ENCODE results near the gene PHF2. TPM values are rescaled to one million over a fixed set of nuclear protein-coding genes. Genes with fewer than 3 reads are reported as not detected.

PHF2 gene
- polyA plus RNA-seq, 3 donors: 0.40 to 16.0 (median 0.97) TPM

GRCh38 chr9:93699650-93700049 is 123.3 kb downstream of the PHF2 start:
- H3K9ac ChIP-seq (ENCODE audit: insufficient read depth, low read length, poor library complexity, severe bottlenecking): no peak overlapping the region
- H3K27me3 ChIP-seq (ENCODE audit: control insufficient read depth in 2 of 2, insufficient read depth in 2 of 2, low read length in 2 of 2): no peaks in the 10 kb centered on the region
- intact Hi-C loops (cut with micrococcal nuclease): no loop called here
- no peaks in the 10 kb centered on the region for H3K79me2 ChIP-seq (ENCODE audit: insufficient read depth, low read length)
- no peak for DNase-seq
- no peaks in the 10 kb centered on the region for H3K4me1 Mint-ChIP-seq
- WGBS (ENCODE audit: insufficient coverage): 100% methylated on average over 1 of the region's 3 CpGs
- H3K4me3 ChIP-seq (replicated peaks in 1 of 3; ENCODE audit: low read depth in 2 of 3, low read length in 3 of 3): no peak overlapping the region
- H3K36me3 ChIP-seq (replicated peaks in 1 of 2; ENCODE audit: control insufficient read depth in 1 of 2, insufficient read depth in 2 of 2, low read length in 2 of 2): no peaks in the 10 kb centered on the region
- H3K36me3 Mint-ChIP-seq: no peaks in the 10 kb centered on the region
- no peaks in the 10 kb centered on the region for H3K4me1 ChIP-seq (ENCODE audit: control insufficient read depth in 1 of 2, insufficient read depth in 2 of 2, low read length in 2 of 2)
- H3K27ac ChIP-seq (ENCODE audit: low read depth in 1 of 2, low read length in 2 of 2): no peak overlapping the region
- no peaks in the 10 kb centered on the region for H4K20me1 ChIP-seq (ENCODE audit: insufficient read depth, low read length)
- H2AFZ ChIP-seq (ENCODE audit: insufficient read depth, low read depth, low read length, poor library complexity, severe bottlenecking): no peak overlapping the region
- H3K9me3 ChIP-seq (replicated peaks in 1 of 2; ENCODE audit: control insufficient read depth in 1 of 2, insufficient read depth in 1 of 2, low read length in 2 of 2): peaks cover 6 to 57% of the 10 kb centered on the region in 2 donors
- H3K9me3 Mint-ChIP-seq: peaks cover 18 to 49% (median 38%) of the 10 kb centered on the region in 7 donors
- H3K27me3 Mint-ChIP-seq (ENCODE audit: low read depth in 3 of 3): peaks cover 1 to 9% (median 4%) of the 10 kb centered on the region in 3 donors
- TF ChIP-seq CTCF (IDR thresholded peaks at IDR 0.05): no peak
- no peak overlapping the region for H3K4me2 ChIP-seq (replicated peaks; ENCODE audit: extremely low read depth, low read length, poor library complexity, severe bottlenecking)
- no peak overlapping the region for H3K27ac Mint-ChIP-seq
- H3K4me3 Mint-ChIP-seq: no peak overlapping the region

GRCh38 chr9:93701494-93702218 is 125.3 kb downstream of the PHF2 start:
- no peak for TF ChIP-seq CTCF (IDR thresholded peaks at IDR 0.05)
- peaks cover 6 to 56% of the 10 kb centered on the region in 2 donors for H3K9me3 ChIP-seq (replicated peaks in 1 of 2; ENCODE audit: control insufficient read depth in 1 of 2, insufficient read depth in 1 of 2, low read length in 2 of 2)
- no peaks in the 10 kb centered on the region for H3K4me1 ChIP-seq (ENCODE audit: control insufficient read depth in 1 of 2, insufficient read depth in 2 of 2, low read length in 2 of 2)
- H3K79me2 ChIP-seq (ENCODE audit: insufficient read depth, low read length): no peaks in the 10 kb centered on the region
- intact Hi-C loops (cut with micrococcal nuclease): no loop called here
- no peak overlapping the region for H3K27ac ChIP-seq (ENCODE audit: low read depth in 1 of 2, low read length in 2 of 2)
- Mint-ChIP-seq H3K36me3 (no peaks in the 10 kb centered on the region), H3K4me3 (no peak overlapping the region), H3K27ac (no peak overlapping the region), H3K9me3 (peaks cover 22 to 54% (median 43%) of the 10 kb centered on the region in 7 donors), H3K4me1 (no peaks in the 10 kb centered on the region), H3K27me3 (ENCODE audit: low read depth in 3 of 3) (peaks cover 3 to 10% (median 8%) of the 10 kb centered on the region in 3 donors)
- peaks cover 0 to 2% of the 10 kb centered on the region in 2 donors for H3K27me3 ChIP-seq (ENCODE audit: control insufficient read depth in 2 of 2, insufficient read depth in 2 of 2, low read length in 2 of 2)
- WGBS (ENCODE audit: insufficient coverage): 92% methylated on average over 6 of the region's 16 CpGs
- H3K4me2 ChIP-seq (replicated peaks; ENCODE audit: extremely low read depth, low read length, poor library complexity, severe bottlenecking): no peak overlapping the region
- H3K36me3 ChIP-seq (replicated peaks in 1 of 2; ENCODE audit: control insufficient read depth in 1 of 2, insufficient read depth in 2 of 2, low read length in 2 of 2): no peaks in the 10 kb centered on the region
- no peak overlapping the region for H3K9ac ChIP-seq (ENCODE audit: insufficient read depth, low read length, poor library complexity, severe bottlenecking)
- H4K20me1 ChIP-seq (ENCODE audit: insufficient read depth, low read length): no peaks in the 10 kb centered on the region
- no peak overlapping the region for H3K4me3 ChIP-seq (replicated peaks in 1 of 3; ENCODE audit: low read depth in 2 of 3, low read length in 3 of 3)
- no peak for DNase-seq
- no peak overlapping the region for H2AFZ ChIP-seq (ENCODE audit: insufficient read depth, low read depth, low read length, poor library complexity, severe bottlenecking)

All from CD14-positive monocyte (primary cell).